ENCODE measurements around the gene ZNF420.
"Not testable (repeated sequence)": the region's sequence is repeated elsewhere in the genome, so short reads cannot be mapped to it uniquely, and the experiment has no call there.

ZNF420 gene

DNA sequence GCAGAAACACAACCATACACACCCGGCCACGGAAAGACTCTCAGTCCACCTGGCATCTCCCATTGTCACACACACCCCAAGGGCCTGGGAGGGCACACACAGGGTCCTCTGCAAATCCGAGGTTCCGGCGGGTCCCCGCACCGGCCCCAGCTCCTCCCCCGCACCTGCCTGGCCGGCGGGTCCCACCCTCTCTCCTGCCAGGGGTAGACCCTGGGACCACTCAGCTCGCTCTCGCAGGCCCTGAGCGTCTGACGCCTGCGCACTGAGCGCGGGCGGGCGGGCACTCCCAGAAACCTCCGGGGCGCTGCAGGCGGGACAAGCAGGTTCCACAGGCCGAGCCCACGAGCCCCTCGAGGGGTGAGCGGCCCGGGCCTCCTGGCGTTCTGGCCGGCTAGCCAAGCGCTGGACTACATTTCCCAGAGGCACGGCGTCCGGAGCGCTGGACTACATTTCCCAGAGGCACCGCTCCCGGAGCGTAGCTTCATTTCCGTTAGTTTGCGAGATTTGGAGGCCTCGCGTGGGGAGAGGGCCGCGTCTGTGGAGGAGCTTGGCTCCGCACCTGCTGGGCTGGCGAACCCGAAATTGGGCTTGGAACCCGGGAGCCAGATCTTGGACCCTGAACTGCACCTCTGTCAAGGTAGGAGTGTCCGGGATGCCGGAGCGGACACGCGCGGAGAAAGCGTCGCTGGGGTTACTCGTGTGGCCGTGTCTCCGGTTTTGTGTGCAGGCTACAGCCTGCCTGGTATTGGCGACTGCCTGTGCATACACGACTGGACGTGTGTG is at the start of gene ZNF420:
Gene ZNF420, plus strand, starts transcription at position 500 of the 783 bp plus-strand sequence. CDS start 10,686 bp downstream, outside the sequence.
- DNase-seq (ENCODE audit: low read depth in 4 of 4, low spot score in 1 of 4) = peak; percentile 59 to 81 (median 71)

DNA sequence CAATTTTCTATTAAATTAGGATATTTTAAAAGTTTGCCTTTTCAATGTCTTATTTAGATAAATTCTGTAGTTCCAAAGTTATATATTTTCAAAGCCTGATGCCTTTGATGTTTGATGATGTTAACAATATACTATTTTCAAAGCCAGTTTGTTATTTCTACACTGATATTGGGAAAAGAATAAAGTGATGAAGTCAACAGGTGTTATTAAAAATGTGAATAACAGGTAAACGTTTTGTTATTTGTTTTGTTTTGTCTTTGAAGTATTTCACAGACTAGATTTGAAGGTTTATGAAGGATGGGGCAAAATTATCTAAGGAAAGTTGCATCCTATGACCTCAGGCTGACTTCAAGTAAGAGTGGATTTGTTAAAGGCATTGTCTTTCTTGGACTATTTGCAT is 33.1 kb upstream of the ZNF420 start:
- no peak for DNase-seq (ENCODE audit: low read depth in 4 of 4, low spot score in 1 of 4)

DNA sequence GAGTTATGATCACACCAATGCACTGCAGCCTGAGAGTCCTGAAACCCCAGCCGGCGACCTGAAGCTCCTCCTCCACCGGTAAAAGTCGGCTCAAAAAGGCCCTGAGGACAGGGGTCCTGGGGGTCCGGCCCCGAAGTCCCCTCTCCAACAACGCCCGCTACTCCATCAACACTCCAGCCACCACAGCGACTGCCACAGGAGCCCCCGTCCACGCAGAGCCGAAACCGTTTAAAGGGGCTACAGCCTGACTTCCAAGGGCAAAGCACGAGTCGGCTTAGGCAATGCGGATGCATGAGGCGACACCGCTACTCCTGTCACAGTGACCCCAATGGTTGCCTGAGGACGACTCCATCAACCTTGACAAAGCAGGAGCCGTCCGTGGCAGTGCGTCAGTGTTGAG is 22.9 kb upstream of the ZNF420 start:
- no peak for DNase-seq (ENCODE audit: low read depth in 4 of 4, low spot score in 1 of 4)

DNA sequence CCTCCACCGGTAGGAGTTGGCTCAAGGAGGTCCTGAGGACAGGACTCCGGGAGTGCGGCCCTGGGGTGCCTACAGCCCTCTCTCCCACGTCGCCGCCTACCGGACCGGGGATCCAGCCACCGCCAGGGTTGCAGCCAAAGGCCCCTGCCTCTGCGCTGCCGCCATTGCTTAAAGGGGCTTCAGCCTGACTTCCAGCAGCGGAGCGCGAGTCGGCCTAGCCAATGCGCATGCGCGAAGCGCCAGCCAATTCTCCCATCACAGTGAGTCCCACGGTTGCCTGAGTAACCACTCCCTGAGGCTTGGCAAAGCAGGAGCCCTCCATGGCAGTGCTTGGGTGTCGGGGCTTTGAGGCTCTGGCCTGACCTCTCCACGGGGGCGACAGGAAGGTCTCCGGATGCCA is 21.5 kb upstream of the ZNF420 start:
- DNase-seq (ENCODE audit: low read depth in 4 of 4, low spot score in 1 of 4) = no peak

DNA sequence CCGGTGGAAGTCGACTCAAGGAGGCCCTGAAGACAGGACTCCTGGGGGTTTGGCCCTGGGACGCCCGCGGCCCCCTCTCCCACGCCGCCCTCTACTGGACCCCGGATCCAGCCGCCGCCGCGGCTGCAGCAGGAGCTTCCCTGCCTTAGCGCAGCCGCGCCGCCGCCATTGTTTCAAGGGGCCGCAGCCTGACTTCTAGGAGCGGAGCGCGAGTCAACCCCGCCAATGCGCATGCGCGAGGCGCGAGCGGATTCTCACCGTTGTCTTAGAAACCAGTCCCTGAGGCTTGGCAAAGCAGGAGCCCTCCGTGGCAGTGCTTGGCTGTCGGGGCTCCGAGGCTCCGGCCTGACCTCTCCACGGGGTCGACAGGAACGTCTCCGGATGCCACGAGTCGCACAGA is 19.1 kb upstream of the ZNF420 start:
- no peak for DNase-seq (ENCODE audit: low read depth in 4 of 4, low spot score in 1 of 4)

GRCh38 chr19:37064886-37065285 is 13.3 kb upstream of the ZNF420 start:
- DNase-seq (ENCODE audit: low read depth in 4 of 4, low spot score in 1 of 4) = not testable (repeated sequence)

- no peak for DNase-seq (ENCODE audit: low read depth in 4 of 4, low spot score in 1 of 4)
These were observed 4.1 kb upstream of the ZNF420 start for GRCh38 chr19:37074111-37074510.

DNA sequence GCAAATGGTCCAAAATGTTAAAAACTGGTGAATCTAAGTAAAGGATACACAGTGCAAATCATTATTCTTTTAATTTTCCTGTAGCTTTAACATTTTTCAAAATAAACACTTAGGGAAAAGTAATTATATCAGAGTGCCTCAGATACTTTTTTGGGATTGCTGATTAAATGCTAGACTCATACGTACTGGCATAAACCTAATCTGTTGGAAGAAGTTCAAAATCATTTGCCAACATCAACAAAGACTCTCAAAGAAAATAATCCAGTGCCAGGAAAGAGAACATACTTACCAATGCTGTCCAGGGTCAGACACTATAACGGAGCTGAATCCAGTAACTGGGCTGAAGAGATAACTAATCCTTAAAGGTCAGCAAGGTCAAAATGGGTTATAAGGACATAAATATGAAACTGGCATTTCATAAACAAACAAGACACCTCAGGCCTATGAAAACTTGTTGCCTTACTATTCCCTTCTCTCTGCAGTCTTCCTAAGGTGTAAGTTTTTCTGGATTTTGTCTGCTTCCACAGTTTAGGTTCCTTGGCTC is 3.3 kb upstream of the ZNF420 start:
- DNase-seq (ENCODE audit: low read depth in 4 of 4, low spot score in 1 of 4) = no peak

DNA sequence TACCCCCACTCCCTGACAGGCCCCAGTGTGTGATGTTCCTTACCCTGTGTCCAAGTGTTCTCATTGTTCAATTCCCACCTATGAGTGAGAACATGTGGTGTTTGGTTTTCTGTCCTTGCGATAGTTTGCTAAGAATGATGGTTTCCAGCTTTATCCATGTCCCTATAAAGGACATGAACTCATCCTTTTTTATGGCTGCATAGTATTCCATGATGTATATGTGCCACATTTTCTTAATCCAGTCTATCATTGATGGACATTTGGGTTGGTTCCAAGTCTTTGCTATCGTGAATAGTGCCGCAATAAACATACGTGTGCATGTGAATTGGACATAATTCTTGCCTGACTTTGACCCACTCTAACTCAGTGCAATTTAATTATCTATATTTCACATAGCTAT is 1.7 kb upstream of the ZNF420 start:
- DNase-seq (ENCODE audit: low read depth in 4 of 4, low spot score in 1 of 4) = not testable (repeated sequence)

GRCh38 chr19:37077501-37077933 is 716 bp upstream of the ZNF420 start:
- DNase-seq (ENCODE audit: low read depth in 4 of 4, low spot score in 1 of 4) = no peak

DNA sequence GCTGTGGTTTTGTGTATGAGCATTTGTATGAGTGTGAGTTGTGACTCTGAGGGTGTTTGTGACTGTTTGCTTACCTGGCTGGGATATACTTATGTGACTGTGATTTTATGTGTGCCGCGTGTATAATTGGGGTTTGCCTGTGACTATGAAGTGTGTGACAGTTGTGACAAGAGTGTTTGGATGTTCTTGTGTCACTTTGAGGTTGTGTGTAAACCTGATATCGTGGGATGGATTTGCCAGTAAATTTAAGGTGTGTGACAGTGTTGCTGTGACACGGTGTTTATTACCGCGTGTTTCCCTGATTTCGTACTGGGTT is 442 bp downstream of the ZNF420 start:
- DNase-seq (ENCODE audit: low read depth in 4 of 4, low spot score in 1 of 4) = no peak

GRCh38 chr19:37079238-37079637 is 1.0 kb downstream of the ZNF420 start:
- no peak for DNase-seq (ENCODE audit: low read depth in 4 of 4, low spot score in 1 of 4)

DNA sequence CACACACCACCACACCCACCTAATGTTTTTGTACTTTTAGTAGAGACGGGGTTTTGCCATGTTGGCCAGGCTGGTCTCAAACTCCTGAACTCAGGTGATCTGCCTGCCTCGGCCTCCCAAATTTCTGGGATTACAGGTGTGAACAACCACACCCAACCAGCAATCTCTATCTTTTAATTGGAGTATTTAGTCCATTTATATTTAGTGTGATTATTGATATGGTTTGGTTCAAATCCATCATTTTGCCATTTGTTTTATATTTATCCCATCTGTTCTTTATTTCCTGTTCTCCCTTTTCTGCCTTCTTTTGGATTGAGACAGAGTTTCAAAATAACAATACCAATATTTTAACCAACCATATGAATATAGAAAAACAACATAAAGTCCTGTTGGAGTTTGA is 4.1 kb downstream of the ZNF420 start:
- DNase-seq (ENCODE audit: low read depth in 4 of 4, low spot score in 1 of 4) = no peak

DNA sequence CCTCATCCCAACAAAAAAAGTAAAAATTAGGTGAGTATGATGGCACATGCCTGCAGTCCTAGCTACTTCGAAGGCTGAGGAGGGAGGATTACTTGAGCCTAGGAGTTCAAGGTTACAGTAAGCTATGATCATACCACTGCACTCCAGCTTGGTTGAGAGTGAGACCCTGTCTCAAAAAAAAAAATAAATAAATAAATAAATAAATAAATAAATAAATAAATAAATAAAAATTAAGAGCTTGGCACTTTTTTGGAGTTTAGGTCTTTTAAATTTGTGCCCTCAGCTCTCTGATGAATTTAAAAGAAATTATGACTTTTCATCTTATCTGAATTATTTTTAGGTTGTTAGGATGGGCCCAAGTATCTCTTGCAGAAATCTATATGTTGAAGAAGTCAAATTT is 8.9 kb downstream of the ZNF420 start:
- no peak for DNase-seq (ENCODE audit: low read depth in 4 of 4, low spot score in 1 of 4)

- DNase-seq (ENCODE audit: low read depth in 4 of 4, low spot score in 1 of 4) = no peak
These were observed 17.6 kb downstream of the ZNF420 start for GRCh38 chr19:37095859-37096258.

- DNase-seq (ENCODE audit: low read depth in 4 of 4, low spot score in 1 of 4) = no peak
These were observed 20.3 kb downstream of the ZNF420 start for GRCh38 chr19:37098570-37098969.

DNA sequence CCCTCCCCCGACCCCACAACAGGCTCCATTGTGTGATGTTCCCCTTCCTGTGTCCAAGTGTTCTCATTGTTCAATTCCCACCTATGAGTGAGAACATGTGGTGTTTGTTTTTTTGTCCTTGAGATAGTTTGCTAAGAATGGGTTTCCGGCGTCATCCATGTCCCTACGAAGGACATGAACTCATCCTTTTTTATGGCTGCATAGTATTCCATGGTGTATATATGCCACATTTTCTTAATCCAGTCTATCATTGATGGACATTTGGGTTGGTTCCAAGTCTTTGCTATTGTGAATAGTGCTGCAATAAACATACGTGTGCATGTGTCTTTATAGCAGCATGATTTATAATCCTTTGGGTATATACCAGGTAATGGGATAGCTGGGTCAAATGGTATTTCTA is 25.9 kb downstream of the ZNF420 start:
- not testable (repeated sequence) for DNase-seq (ENCODE audit: low read depth in 4 of 4, low spot score in 1 of 4)

DNA sequence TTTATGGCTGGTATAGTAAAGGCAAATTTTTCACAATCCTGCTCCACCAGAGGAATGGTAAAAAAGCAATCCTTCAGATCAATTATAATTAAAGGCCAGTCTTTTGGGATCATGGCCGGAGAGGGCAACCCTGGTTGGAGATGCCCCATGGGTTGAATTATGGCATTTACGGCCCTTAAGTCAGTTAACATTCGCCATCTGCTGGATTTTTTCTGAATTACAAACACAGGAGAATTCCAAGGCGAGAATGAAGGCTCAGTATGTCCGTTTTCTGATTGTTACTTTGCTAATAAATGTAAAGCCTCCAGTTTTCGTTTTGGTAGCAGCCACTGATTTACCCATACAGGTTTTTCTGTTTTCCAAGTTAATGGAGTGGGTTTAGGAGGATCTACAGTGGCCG is 33.5 kb downstream of the ZNF420 start:
- DNase-seq (ENCODE audit: low read depth in 4 of 4, low spot score in 1 of 4) = not testable (repeated sequence)

GRCh38 chr19:37114001-37114400 is 35.8 kb downstream of the ZNF420 start:
- DNase-seq (ENCODE audit: low read depth in 4 of 4, low spot score in 1 of 4) = no peak

DNA sequence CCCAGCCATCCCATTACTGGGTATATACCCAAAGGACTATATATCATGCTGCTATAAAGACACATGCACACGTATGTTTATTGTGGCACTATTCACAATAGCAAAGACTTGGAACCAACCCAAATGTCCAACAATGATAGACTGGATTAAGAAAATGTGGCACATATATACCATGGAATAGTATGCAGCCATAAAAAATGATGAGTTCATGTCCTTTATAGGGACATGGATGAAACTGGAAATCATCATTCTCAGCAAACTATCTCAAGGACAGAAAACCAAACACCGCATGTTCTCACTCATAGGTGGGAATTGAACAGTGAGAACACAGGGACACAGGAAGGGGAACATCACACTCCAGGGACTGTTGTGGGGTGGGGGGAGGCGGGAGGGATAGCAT is 43.9 kb downstream of the ZNF420 start:
- DNase-seq (ENCODE audit: low read depth in 4 of 4, low spot score in 1 of 4) = not testable (repeated sequence)

GRCh38 chr19:37127999-37128820 is 50.0 kb downstream of the ZNF420 start:
- no peak for DNase-seq (ENCODE audit: low read depth in 4 of 4, low spot score in 1 of 4)

- DNase-seq (ENCODE audit: low read depth in 4 of 4, low spot score in 1 of 4) = no peak
These were observed 50.6 kb downstream of the ZNF420 start for GRCh38 chr19:37128821-37129177.

Measured in stimulated activated CD4-positive, alpha-beta T cell treated with anti-CD3 and anti-CD28 coated beads, Interleukin-1b, Interleukin-23, amount 100 ng/mL, for 24 hours (primary cell).